Karpas-422 (cell line): Measurements from ENCODE around the gene ZFAND4. TPM values are rescaled to one million over a fixed set of nuclear protein-coding genes. Genes with fewer than 3 reads are reported as not detected.
"Not testable (repeated sequence)": the region's sequence is repeated elsewhere in the genome, so short reads cannot be mapped to it uniquely, and the experiment has no call there.

Experiments used
- DNase-seq: peaks from one replicate; pipeline ENCODE4 v3.0.0-alpha.2; 2015
- H2AFZ ChIP-seq: fragments of 200-600 bp; sonication (generic); 2 replicates; pipeline ENCODE4 v1.6.1; 2014; ENCODE audit warnings: antibody characterized with exemption, low read length, mixed read lengths
- H3K27ac ChIP-seq: fragments of 200-600 bp; sonication (generic); 2 replicates; pipeline ENCODE4 v1.5.1; 2014; ENCODE audit warnings: mild to moderate bottlenecking, low read length, moderate library complexity
- H3K27me3 ChIP-seq: fragments of 200-600 bp; sonication (generic); 2 replicates; pipeline ENCODE4 v1.6.1; 2014; ENCODE audit warnings: low read length, mixed read lengths
- H3K36me3 ChIP-seq: fragments of 200-600 bp; sonication (generic); 2 replicates; pipeline ENCODE4 v1.6.1; 2014; ENCODE audit warnings: low read length, mixed read lengths; ENCODE audit not compliant: insufficient read depth
- H3K4me1 ChIP-seq: fragments of 200-600 bp; sonication (generic); 2 replicates; pipeline ENCODE4 v1.6.1; 2014; ENCODE audit warnings: mild to moderate bottlenecking, low read length, mixed read lengths
- H3K4me2 ChIP-seq: fragments of 200-600 bp; sonication (generic); 2 replicates; pipeline ENCODE4 v1.6.1; 2014; ENCODE audit warnings: low read length, low read depth, mild to moderate bottlenecking; ENCODE audit not compliant: poor library complexity, severe bottlenecking
- H3K4me3 ChIP-seq: fragments of 200-600 bp; sonication (generic); 2 replicates; pipeline ENCODE4 v1.5.1; 2014; ENCODE audit warnings: mild to moderate bottlenecking, antibody characterized with exemption, low read length, mixed read lengths
- H3K79me2 ChIP-seq: fragments of 200-600 bp; sonication (generic); 2 replicates; pipeline ENCODE4 v1.6.1; 2014; ENCODE audit warnings: mild to moderate bottlenecking, low read length, mixed read lengths
- H3K9ac ChIP-seq: fragments of 200-600 bp; sonication (generic); 2 replicates; pipeline ENCODE4 v1.6.0; 2014; ENCODE audit warnings: low read length
- H3K9me2 ChIP-seq: fragments of 200-600 bp; sonication (generic), shearing (Covaris generic); replicated peaks from 2 replicates; pipeline ENCODE4 v1.6.0; 2014; ENCODE audit warnings: mild to moderate bottlenecking, low read length, moderate library complexity; ENCODE audit not compliant: insufficient read depth
- H3K9me3 ChIP-seq: fragments of 300-700, 200-600 bp; sonication (generic); 2 replicates; pipeline ENCODE4 v1.6.1; 2014; ENCODE audit warnings: low read length, mixed read lengths
- H4K20me1 ChIP-seq: fragments of 200-600 bp; sonication (generic); 2 replicates; pipeline ENCODE4 v1.6.1; 2014; ENCODE audit warnings: mild to moderate bottlenecking, antibody characterized with exemption, low read length, low read depth; ENCODE audit not compliant: insufficient read depth
- total RNA-seq: library from RNA; depleted of rRNA; stranded (reverse); fragments of >200 nt; shearing (Covaris generic); gene quantifications from 2 replicates; pipeline ENCODE4 v1.2.3, GENCODE V29; 2014; ENCODE audit warnings: low replicate concordance

Gene ZFAND4
- total RNA-seq, 1 experiment from 2014 or later, result 61.3 TPM

- H3K9me2 ChIP-seq, H3K4me1 ChIP-seq, H3K36me3 ChIP-seq, H3K27me3 ChIP-seq, H2AFZ ChIP-seq, H3K9me3 ChIP-seq, DNase-seq, H3K4me3 ChIP-seq, H3K79me2 ChIP-seq, H4K20me1 ChIP-seq, H3K4me2 ChIP-seq, H3K27ac ChIP-seq, H3K9ac ChIP-seq: not testable (repeated sequence)
These were observed 71.2 kb downstream of the ZFAND4 start for GRCh38 chr10:45601254-45601930.

GRCh38 chr10:45600337-45601253 is 72.0 kb downstream of the ZFAND4 start:
- not testable (repeated sequence) for H3K27me3 ChIP-seq, DNase-seq, H3K36me3 ChIP-seq, H3K27ac ChIP-seq, H4K20me1 ChIP-seq, H3K4me3 ChIP-seq, H3K9ac ChIP-seq, H3K4me1 ChIP-seq, H3K9me2 ChIP-seq, H2AFZ ChIP-seq, H3K79me2 ChIP-seq, H3K4me2 ChIP-seq, H3K9me3 ChIP-seq

DNA sequence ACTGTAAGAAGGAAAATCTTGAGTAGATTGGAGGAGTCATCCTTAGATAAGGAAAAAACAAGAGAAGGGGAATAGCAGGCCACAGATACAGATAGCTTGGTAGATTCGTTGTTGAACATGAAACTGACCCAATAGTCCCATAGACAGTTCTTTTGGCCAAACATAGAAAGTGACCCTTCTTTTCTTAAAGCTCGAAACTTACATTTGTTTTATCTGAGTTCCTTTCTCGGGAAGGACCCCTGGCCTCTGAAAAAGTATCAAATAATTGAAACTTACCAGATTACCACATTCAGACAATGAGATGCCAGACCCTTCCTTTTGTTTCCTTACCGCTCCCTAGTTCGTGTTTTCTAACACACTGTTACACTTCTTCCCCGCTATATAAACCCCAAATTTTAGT is 72.9 kb downstream of the ZFAND4 start:
- no peaks in the 10 kb centered on the region; the same call in 1 of the 2 replicates for H3K36me3 ChIP-seq
- no peaks in the 10 kb centered on the region for H3K9me2 ChIP-seq
- H3K79me2 ChIP-seq, result no peaks in the 10 kb centered on the region
- no peaks in the 10 kb centered on the region for H3K27me3 ChIP-seq
- H2AFZ ChIP-seq, result no peak overlapping the region
- DNase-seq, result no peak
- H3K9me3 ChIP-seq, result no peaks in the 10 kb centered on the region
- peaks cover 5% of the 10 kb centered on the region for H3K4me1 ChIP-seq
- no peak overlapping the region for H3K4me3 ChIP-seq
- H3K4me2 ChIP-seq, result no peak overlapping the region
- no peak overlapping the region for H3K27ac ChIP-seq
- H4K20me1 ChIP-seq, result no peaks in the 10 kb centered on the region
- H3K9ac ChIP-seq, result no peak overlapping the region

- DNase-seq, result no peak
- no peak overlapping the region for H2AFZ ChIP-seq
- H3K27me3 ChIP-seq, result no peaks in the 10 kb centered on the region
- no peaks in the 10 kb centered on the region; the same call in 1 of the 2 replicates for H3K36me3 ChIP-seq
- no peaks in the 10 kb centered on the region for H4K20me1 ChIP-seq
- no peak overlapping the region for H3K9ac ChIP-seq
- no peaks in the 10 kb centered on the region for H3K9me2 ChIP-seq
- H3K27ac ChIP-seq, result no peak overlapping the region
- H3K4me1 ChIP-seq, result peaks cover 5% of the 10 kb centered on the region
- H3K4me2 ChIP-seq, result no peak overlapping the region
- H3K79me2 ChIP-seq, result peaks cover 3% of the 10 kb centered on the region
- H3K4me3 ChIP-seq, result no peak overlapping the region
- H3K9me3 ChIP-seq, result no peaks in the 10 kb centered on the region
These were observed 73.5 kb downstream of the ZFAND4 start for GRCh38 chr10:45599021-45599603.

DNA sequence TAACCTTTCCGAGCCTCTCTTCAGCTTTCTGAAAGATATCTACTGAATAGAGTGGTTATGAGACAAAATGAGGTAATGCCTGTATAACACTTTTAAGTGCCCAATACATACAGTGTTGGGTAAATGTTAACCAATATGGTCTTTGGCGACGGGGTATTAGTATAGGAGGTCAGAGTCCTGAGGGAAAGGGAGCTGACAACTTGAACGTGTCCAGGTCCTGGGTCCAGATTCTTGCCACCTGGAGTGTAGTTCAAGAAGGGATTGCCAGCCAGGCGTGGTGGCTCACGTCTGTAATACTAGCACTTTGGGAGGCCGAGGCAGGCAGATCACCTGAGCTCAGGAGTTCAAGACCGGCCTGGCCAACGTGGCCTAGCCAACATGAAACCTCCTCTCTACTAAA is 76.0 kb downstream of the ZFAND4 start:
- no peak overlapping the region for H3K4me3 ChIP-seq
- no peaks in the 10 kb centered on the region for H3K9me2 ChIP-seq
- no peak overlapping the region for H2AFZ ChIP-seq
- H3K79me2 ChIP-seq, result peaks cover 28% of the 10 kb centered on the region
- H3K27me3 ChIP-seq, result no peaks in the 10 kb centered on the region
- H4K20me1 ChIP-seq, result no peaks in the 10 kb centered on the region
- no peak overlapping the region for H3K4me2 ChIP-seq
- H3K4me1 ChIP-seq, result peaks cover 30% of the 10 kb centered on the region
- no peak overlapping the region for H3K9ac ChIP-seq
- H3K27ac ChIP-seq, result no peak overlapping the region
- DNase-seq, result no peak
- H3K36me3 ChIP-seq, result peaks cover 3% of the 10 kb centered on the region; the same call in 1 of the 2 replicates
- no peaks in the 10 kb centered on the region for H3K9me3 ChIP-seq

DNA sequence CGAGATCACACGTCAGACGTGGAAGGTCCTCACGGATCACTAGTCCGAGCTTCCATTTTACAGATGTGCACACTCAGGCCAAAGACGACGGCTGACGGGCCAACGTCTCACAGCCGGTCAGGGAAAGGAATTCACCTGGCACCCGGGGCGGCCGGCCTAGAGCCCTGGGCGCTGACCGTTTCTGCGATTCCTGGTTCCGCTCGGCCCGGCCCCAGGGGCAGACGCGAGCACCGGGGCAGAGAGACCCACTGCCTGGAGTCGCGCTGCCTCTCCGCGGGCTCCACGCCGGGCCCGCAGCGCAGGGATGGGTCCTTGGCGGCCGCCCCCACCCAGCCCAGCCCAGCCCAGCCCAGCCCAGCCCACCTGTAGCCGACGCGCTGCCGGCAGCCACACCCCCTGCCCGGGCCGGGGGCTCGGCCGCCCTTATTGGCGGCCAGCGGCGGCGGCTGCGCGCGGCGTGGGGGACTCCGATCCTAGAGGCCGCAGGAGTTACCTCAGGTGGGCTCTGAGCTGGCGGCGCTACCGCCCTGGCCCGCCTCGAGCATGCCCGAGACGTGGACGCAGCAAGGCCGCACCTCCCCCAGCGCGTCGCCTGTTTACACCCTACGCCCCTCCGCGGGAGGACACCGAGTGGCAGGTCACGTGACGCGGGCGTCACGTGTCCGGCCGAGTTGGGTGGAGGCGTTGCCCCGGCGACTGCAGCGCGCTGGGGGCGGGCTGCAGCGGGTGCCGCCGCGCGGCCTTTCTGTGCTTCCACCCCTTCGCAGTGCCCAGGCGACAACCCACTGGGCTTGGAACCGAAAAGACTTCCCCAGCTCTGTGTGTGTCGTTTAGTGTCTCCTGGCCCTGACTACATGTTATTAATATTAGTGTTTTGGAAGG is 78.1 kb downstream of the ZFAND4 start:
- H4K20me1 ChIP-seq, result no peaks in the 10 kb centered on the region
- peak overlapping the region; percentile 83; the same call in 1 of the 2 replicates for H2AFZ ChIP-seq
- H3K27me3 ChIP-seq, result no peaks in the 10 kb centered on the region
- H3K27ac ChIP-seq, result peak overlapping the region; percentile 8; the same call in 1 of the 2 replicates
- DNase-seq, result peak; percentile 96
- H3K79me2 ChIP-seq, result peaks cover 48% of the 10 kb centered on the region
- H3K9me2 ChIP-seq, result no peaks in the 10 kb centered on the region
- peaks cover 9% of the 10 kb centered on the region; the same call in 1 of the 2 replicates for H3K9me3 ChIP-seq
- H3K9ac ChIP-seq, result peak overlapping the region; percentile 85
- H3K4me2 ChIP-seq, result peak overlapping the region; percentile 84
- H3K4me1 ChIP-seq, result peaks cover 33% of the 10 kb centered on the region
- peak overlapping the region; percentile 88 for H3K4me3 ChIP-seq
- H3K36me3 ChIP-seq, result peaks cover 22% of the 10 kb centered on the region

DNA sequence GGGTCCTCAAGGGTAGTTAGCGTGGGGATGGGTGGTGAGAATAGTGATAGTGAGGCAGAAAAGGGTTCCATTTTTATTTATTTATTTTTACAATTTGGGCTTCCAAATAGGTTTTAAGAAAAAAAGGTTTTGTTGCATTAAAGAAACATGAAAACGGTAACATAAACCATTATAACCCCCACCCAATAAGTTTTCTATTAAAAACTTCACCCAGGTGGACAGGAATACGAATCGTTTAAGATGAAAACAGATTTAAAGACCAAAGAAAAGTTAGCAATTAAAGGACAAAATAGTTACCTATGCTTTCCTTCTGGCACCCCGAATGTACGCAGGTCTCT is 78.7 kb downstream of the ZFAND4 start:
- Histone ChIP-seq H3K9me2 (no peaks in the 10 kb centered on the region), H3K36me3 (peaks cover 27% of the 10 kb centered on the region), H3K4me3 (peak overlapping the region; percentile 88), H3K4me1 (peaks cover 33% of the 10 kb centered on the region), H4K20me1 (no peaks in the 10 kb centered on the region), H3K4me2 (peak overlapping the region; percentile 84), H2AFZ (peak overlapping the region; percentile 83; the same call in 1 of the 2 replicates), H3K9me3 (peaks cover 9% of the 10 kb centered on the region; the same call in 1 of the 2 replicates), H3K9ac (peak overlapping the region; percentile 85), H3K27me3 (no peaks in the 10 kb centered on the region), H3K79me2 (peaks cover 55% of the 10 kb centered on the region), H3K27ac (peak overlapping the region; percentile 8)
- DNase-seq, result no peak
